Measurements from ENCODE around the gene CCDC74A.
"Not testable (repeated sequence)": the region's sequence is repeated elsewhere in the genome, so short reads cannot be mapped to it uniquely, and the experiment has no call there.

DNA sequence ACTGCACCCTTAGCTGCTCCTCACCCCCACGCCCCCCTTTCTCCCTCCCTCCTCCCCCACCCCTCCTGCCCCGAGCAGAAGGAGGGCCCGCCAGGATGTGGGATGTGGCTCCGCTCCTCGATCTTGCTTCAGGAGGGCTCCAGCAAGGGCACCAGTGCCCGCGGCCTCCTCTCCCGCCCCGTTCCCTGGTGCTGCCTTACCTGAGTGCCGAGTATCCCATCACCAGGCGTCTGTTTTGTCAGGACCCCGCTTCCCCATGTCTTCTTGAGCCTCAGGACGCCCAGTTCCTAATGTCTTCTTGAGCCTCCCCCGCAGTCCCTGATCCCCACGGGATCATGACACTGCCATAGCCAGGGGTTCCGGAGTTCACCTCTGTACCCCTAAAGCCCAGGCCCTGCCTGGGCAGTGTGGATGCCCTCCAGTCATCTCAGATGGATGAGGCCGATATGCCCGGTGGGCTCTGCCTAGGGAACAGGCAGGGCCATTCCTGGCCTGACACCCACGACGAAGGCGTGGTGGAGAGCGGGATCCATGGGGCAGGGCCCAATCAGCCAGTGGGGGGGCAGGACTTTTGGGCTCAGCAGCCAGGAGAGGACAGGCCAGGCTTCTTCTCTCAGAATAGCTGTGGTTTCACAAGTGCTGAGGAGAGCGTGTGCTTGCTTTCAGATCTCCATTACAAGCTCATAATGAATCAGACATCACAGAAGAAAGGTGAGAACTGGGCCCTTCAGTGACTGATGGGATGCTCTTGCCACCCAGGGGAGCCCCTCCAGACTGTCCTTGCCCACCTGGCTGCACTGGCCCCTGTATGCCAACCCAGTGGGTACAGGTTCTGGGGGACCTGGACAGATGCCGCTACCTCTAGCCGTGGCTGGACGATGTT lies 1.5 kb downstream of the CCDC74A start:
- TF ChIP-seq, protein P1, sequence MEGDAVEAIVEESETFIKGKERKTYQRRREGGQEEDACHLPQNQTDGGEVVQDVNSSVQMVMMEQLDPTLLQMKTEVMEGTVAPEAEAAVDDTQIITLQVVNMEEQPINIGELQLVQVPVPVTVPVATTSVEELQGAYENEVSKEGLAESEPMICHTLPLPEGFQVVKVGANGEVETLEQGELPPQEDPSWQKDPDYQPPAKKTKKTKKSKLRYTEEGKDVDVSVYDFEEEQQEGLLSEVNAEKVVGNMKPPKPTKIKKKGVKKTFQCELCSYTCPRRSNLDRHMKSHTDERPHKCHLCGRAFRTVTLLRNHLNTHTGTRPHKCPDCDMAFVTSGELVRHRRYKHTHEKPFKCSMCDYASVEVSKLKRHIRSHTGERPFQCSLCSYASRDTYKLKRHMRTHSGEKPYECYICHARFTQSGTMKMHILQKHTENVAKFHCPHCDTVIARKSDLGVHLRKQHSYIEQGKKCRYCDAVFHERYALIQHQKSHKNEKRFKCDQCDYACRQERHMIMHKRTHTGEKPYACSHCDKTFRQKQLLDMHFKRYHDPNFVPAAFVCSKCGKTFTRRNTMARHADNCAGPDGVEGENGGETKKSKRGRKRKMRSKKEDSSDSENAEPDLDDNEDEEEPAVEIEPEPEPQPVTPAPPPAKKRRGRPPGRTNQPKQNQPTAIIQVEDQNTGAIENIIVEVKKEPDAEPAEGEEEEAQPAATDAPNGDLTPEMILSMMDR (IDR thresholded peaks at IDR 0.05): not testable (repeated sequence)
- not testable (repeated sequence) for TF ChIP-seq ZFX (IDR thresholded peaks at IDR 0.05; ENCODE audit: borderline replicate concordance)
